SJCRH30 (cell line): ENCODE measurements around the gene PCK2. TPM values are rescaled to one million over a fixed set of nuclear protein-coding genes. Genes with fewer than 3 reads are reported as not detected.

Experiments
- DNase-seq, 2 experiments: peaks; one replicate each; pipeline ENCODE4 v3.0.0-alpha.2; 2015 to 2020
- H3K27ac ChIP-seq: fragments of 250-450 bp; sonication (Bioruptor Pico); 2 replicates; pipeline ENCODE4 v1.5.1; 2020; ENCODE audit warnings: mild to moderate bottlenecking, moderate library complexity
- H3K27me3 ChIP-seq: fragments of 250-450 bp; sonication (Bioruptor Pico); 2 replicates; pipeline ENCODE4 v1.5.1; 2020; ENCODE audit warnings: mild to moderate bottlenecking, moderate library complexity
- H3K36me3 ChIP-seq: fragments of 250-450 bp; sonication (Bioruptor Pico); 2 replicates; pipeline ENCODE4 v1.5.1; 2020; ENCODE audit warnings: mild to moderate bottlenecking, moderate library complexity
- H3K4me1 ChIP-seq: fragments of 250-450 bp; sonication (Bioruptor Pico); 2 replicates; pipeline ENCODE4 v1.5.1; 2020; ENCODE audit warnings: mild to moderate bottlenecking, moderate library complexity
- H3K4me3 ChIP-seq: fragments of 250-450 bp; sonication (Bioruptor Pico); 2 replicates; pipeline ENCODE4 v1.5.1; 2020; ENCODE audit warnings: mild to moderate bottlenecking, moderate library complexity
- H3K9me3 ChIP-seq: fragments of 250-450 bp; sonication (Bioruptor Pico); replicated peaks from 2 replicates; pipeline ENCODE4 v1.5.1; 2020; ENCODE audit warnings: mild to moderate bottlenecking, moderate library complexity
- total RNA-seq: library from RNA; depleted of rRNA; stranded (reverse); fragments of >200 nt; shearing (Covaris generic); gene quantifications from 2 replicates; pipeline ENCODE4 v1.2.3, GENCODE V29; 2014

Gene PCK2
- total RNA-seq, 1 experiment from 2014 or later, result 16.2 TPM

GRCh38 chr14:24079491-24080141 lies 14.5 kb upstream of the PCK2 start:
- peak in 1 of 2 experiments; percentile 25 for DNase-seq
- Histone ChIP-seq H3K27me3 (0 out of 2 replicates have a peak, but pooled peaks cover 2% of the 10 kb centered on the region), H3K27ac (no peak overlapping the region), H3K9me3 (no peaks in the 10 kb centered on the region), H3K36me3 (no peaks in the 10 kb centered on the region), H3K4me1 (no peaks in the 10 kb centered on the region; the same call in 1 of the 2 replicates), H3K4me3 (no peak overlapping the region)

DNA sequence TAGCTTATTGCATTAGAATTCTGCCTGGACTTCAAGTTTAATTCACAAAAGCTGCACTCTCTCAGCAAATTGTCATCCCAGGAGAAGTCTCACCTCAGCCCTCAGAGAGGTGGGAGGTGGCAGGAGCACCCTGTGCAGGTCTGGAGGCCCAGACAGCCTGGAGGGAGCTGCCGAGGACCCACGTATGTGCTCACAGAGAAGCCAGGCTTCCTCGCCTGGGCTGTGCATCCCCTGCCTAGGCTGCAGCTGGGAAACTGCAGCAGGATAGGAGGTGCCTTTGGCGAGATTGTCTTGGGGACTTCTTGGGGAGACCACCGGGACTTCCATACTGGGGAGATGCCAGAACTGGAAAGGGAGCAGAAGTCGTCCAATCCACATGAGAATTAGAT lies 14.0 kb upstream of the PCK2 start:
- Histone ChIP-seq H3K27me3 (0 out of 2 replicates have a peak, but pooled peaks cover 2% of the 10 kb centered on the region), H3K36me3 (no peaks in the 10 kb centered on the region), H3K9me3 (no peaks in the 10 kb centered on the region), H3K4me1 (no peaks in the 10 kb centered on the region; the same call in 1 of the 2 replicates), H3K4me3 (no peak overlapping the region), H3K27ac (no peak overlapping the region)
- DNase-seq, result no peak

GRCh38 chr14:24080888-24081738 lies 13.0 kb upstream of the PCK2 start:
- no peak for DNase-seq
- H3K27me3 ChIP-seq, result 0 out of 2 replicates have a peak, but pooled peaks cover 2% of the 10 kb centered on the region

DNA sequence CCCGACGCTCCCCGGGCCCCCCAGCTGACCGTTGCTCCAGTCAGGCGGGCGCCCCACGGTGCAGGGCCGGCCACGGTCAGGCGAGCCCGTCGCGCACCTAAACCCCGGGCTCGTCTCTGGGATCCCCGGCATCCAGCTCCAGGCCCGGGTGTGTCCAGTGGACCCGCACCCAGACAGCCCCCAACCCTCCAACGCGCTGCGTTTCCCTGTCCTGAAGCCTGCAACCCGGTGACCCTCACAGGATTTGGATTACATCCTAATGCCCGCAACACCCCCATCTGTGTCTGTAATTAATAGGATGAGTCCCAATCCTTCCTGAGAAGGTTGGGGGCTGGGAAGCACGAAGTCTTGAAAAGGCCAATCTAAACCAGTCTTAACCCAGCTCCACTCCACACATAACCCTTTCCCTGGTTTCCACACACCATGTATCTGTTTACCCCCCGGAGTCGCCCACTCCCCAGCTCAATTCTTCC lies 12.3 kb upstream of the PCK2 start:
- no peaks in the 10 kb centered on the region for H3K9me3 ChIP-seq
- DNase-seq, result no peak
- no peak overlapping the region for H3K27ac ChIP-seq
- H3K36me3 ChIP-seq, result no peaks in the 10 kb centered on the region
- H3K27me3 ChIP-seq, result 0 out of 2 replicates have a peak, but pooled peaks cover 2% of the 10 kb centered on the region
- H3K4me1 ChIP-seq, result peaks cover 2% of the 10 kb centered on the region; the same call in 1 of the 2 replicates
- no peak overlapping the region for H3K4me3 ChIP-seq

More at GRCh38 chr14:24080888-24081738, 13.0 kb upstream of the PCK2 start:
- Histone ChIP-seq H3K36me3 (no peaks in the 10 kb centered on the region), H3K4me3 (peak overlapping the region; percentile 50), H3K4me1 (no peaks in the 10 kb centered on the region; the same call in 1 of the 2 replicates), H3K27ac (no peak overlapping the region), H3K9me3 (no peaks in the 10 kb centered on the region)

DNA sequence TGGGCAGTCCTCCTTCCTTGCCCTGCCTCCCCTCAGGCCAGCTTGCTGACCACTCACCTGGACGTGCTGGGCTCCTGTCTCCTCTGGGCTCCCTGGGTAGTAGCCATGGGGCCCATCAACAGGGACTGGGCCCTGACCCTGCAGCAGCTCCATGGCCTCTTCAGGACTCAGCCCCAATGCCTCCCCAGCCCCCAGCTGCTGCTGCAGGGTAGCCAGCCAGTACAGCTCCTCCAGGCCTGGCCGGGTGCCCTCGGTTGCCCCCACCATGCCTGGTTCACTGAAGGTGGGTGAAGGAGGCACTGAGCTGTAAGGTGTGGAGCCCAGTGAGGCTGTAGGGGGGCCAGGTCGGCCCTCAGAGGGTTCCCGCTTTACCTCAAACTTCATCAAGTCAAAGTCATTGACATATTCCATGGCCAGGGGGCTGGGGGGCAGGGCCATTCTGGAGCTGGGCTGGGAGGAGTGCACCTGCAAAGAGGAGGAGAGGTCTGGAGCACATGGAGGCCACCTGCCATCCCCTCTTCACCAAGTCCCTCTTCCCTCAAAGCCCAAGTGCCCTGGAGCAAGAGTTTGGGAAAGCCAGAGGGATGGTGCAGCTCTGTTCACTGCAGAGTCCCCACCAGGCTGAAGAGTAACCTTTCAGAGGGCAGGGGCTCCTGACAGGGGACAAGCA lies 11.6 kb upstream of the PCK2 start:
- H3K4me3 ChIP-seq, result no peak overlapping the region
- H3K4me1 ChIP-seq, result peaks cover 8% of the 10 kb centered on the region; the same call in 1 of the 2 replicates
- 0 out of 2 replicates have a peak, but pooled peaks cover 2% of the 10 kb centered on the region for H3K27me3 ChIP-seq
- H3K36me3 ChIP-seq, result no peaks in the 10 kb centered on the region
- no peak for DNase-seq
- H3K9me3 ChIP-seq, result no peaks in the 10 kb centered on the region
- no peak overlapping the region for H3K27ac ChIP-seq

DNA sequence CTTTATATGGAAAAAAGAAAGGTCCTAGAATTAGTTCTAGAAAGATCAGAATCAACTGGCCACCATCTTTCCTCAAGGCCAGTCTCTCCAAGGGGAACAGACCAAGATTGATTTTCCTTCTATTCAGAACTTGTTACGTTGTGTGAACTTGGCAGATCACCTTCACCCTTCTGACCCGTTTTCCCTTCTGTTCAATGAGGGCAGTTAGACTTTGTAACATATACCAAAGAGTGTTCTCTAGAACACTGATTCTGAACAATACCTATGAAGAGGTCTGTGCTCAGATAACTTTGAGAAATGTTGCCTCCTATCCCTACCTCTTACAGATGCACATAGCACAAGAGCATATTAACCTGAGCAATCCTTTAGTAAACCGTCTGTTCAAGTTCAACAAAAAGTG lies 10.6 kb upstream of the PCK2 start:
- no peak for DNase-seq
- H3K4me1 ChIP-seq, result peaks cover 8% of the 10 kb centered on the region; the same call in 1 of the 2 replicates
- H3K27ac ChIP-seq, result no peak overlapping the region
- no peaks in the 10 kb centered on the region for H3K36me3 ChIP-seq
- H3K4me3 ChIP-seq, result no peak overlapping the region
- no peaks in the 10 kb centered on the region for H3K9me3 ChIP-seq
- H3K27me3 ChIP-seq, result 0 out of 2 replicates have a peak, but pooled peaks cover 2% of the 10 kb centered on the region

- 0 out of 2 replicates have a peak, but pooled peaks cover 2% of the 10 kb centered on the region for H3K27me3 ChIP-seq
- no peak overlapping the region for H3K4me3 ChIP-seq
- no peak for DNase-seq
- peaks cover 8% of the 10 kb centered on the region; the same call in 1 of the 2 replicates for H3K4me1 ChIP-seq
- H3K27ac ChIP-seq, result no peak overlapping the region
- H3K9me3 ChIP-seq, result no peaks in the 10 kb centered on the region
- H3K36me3 ChIP-seq, result no peaks in the 10 kb centered on the region
These were observed 9.7 kb upstream of the PCK2 start for GRCh38 chr14:24084440-24084839.

DNA sequence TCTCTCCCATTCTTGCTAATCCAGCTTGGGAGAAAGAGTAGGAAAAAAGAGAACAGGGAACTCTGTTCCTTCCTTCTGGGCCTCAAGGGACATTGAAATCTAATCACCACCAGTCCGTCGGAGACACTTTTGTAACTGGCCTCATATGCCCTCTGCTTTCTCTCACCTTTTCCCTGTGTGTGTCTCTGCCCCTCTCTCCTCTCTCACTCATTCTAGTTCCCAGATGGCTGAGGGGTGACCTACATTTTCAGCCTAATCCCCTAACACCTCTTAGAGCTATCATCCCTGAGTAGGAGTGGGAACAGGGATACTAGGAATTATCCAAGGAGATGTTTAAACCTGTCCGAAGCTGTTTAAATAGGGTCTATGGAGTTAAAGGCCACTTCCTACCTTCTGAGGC lies 8.9 kb upstream of the PCK2 start:
- Histone ChIP-seq H3K36me3 (no peaks in the 10 kb centered on the region), H3K4me1 (peaks cover 8% of the 10 kb centered on the region; the same call in 1 of the 2 replicates), H3K27ac (no peak overlapping the region), H3K4me3 (no peak overlapping the region), H3K27me3 (0 out of 2 replicates have a peak, but pooled peaks cover 2% of the 10 kb centered on the region), H3K9me3 (no peaks in the 10 kb centered on the region)
- DNase-seq, result no peak

DNA sequence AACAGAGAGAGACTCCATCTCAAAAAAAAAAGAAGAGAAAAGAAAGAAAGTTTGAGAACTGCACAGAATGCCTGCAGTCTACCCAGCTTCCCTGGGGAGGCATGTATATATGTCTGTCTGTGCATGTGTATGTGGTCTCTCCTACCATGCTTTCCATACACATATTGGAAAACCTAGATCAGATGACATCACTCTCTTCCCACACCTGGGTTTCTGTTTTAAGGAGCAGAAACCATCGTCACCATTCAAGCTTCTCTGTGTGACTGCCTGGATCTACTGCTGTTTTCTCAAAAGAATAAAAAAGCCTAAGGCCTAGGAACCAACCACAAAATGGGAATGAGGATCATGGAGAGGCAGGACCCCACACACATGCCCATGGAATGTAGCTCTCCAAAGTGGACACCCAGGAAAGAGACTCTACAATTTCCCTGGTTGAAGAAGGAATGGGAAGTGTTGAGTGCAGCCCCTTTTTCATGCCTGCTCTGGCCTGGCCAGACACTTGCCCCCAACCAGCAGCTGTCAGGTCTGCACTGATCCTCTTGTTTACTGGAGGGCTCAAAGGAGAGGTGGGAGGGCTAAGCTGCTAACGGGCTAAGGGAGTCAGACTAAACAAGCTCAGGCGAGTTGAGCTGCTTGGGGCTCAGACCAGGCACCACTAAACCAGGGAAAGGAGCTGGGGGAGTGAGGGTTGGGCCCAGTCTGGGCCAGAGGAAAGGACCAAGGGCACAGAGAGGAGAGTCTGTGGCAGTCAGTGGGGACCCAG lies 7.7 kb upstream of the PCK2 start:
- H3K9me3 ChIP-seq, result no peaks in the 10 kb centered on the region
- no peaks in the 10 kb centered on the region for H3K36me3 ChIP-seq
- peaks cover 8% of the 10 kb centered on the region; the same call in 1 of the 2 replicates for H3K4me1 ChIP-seq
- DNase-seq, result peak; percentile 71 to 75
- no peaks in the 10 kb centered on the region for H3K27me3 ChIP-seq
- no peak overlapping the region; the same call in 1 of the 2 replicates for H3K27ac ChIP-seq
- H3K4me3 ChIP-seq, result no peak overlapping the region

DNA sequence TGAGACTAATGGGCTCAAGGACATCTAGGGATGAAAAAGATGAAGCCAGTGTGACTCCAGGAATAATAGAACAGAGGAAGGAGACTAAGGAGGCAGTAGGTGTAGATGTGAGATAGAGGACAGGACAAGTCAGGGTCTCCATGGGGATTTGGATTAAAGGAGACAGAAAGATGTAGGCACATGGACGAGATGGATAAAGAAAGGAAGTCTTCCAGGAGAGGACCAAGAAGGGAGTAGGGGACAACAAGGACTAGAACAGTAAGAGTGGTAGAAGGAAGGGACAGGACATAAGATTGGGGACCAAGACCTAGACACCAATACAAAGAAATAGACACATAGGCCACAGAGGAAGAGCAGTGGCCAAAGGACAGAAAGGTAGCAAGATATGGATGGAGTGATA lies 7.1 kb upstream of the PCK2 start:
- Histone ChIP-seq H3K27me3 (no peaks in the 10 kb centered on the region), H3K4me3 (no peak overlapping the region), H3K27ac (no peak overlapping the region; the same call in 1 of the 2 replicates), H3K36me3 (no peaks in the 10 kb centered on the region), H3K4me1 (peaks cover 8% of the 10 kb centered on the region; the same call in 1 of the 2 replicates), H3K9me3 (no peaks in the 10 kb centered on the region)
- no peak for DNase-seq

DNA sequence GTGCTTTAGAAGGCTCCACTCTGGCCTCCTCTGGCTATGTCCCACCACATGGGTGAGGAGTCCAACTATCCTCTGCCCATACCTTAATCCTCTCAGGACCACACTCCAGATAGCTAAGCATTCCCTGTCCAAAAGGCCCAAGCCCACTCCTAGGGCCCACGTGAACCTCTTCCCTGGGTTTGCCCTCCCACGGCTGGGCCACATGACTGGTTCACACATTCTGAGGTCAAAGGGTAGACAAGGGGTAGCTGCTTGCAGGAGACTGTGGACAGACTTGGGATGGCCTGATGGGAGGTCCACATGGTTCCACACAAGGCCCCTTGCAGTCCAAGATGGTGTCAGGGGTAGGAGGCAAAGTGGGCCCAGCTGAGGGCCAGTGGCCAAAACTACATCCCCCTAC lies 6.0 kb upstream of the PCK2 start:
- Histone ChIP-seq H3K4me1 (peaks cover 8% of the 10 kb centered on the region; the same call in 1 of the 2 replicates), H3K9me3 (no peaks in the 10 kb centered on the region), H3K36me3 (no peaks in the 10 kb centered on the region), H3K4me3 (no peak overlapping the region), H3K27ac (no peak overlapping the region), H3K27me3 (no peaks in the 10 kb centered on the region)
- DNase-seq, result no peak

- Histone ChIP-seq H3K9me3 (no peaks in the 10 kb centered on the region), H3K36me3 (no peaks in the 10 kb centered on the region)
- no peak for DNase-seq
These were observed 4.2 kb upstream of the PCK2 start for GRCh38 chr14:24089890-24090289.

GRCh38 chr14:24092110-24092504 lies 2.0 kb upstream of the PCK2 start:
- H3K27me3 ChIP-seq, result no peaks in the 10 kb centered on the region
- no peak overlapping the region for H3K4me3 ChIP-seq
- no peaks in the 10 kb centered on the region; the same call in 1 of the 2 replicates for H3K36me3 ChIP-seq
- no peaks in the 10 kb centered on the region for H3K9me3 ChIP-seq
- H3K27ac ChIP-seq, result no peak overlapping the region
- no peak for DNase-seq
- peaks cover 13% of the 10 kb centered on the region for H3K4me1 ChIP-seq

More at GRCh38 chr14:24089890-24090289, 4.2 kb upstream of the PCK2 start:
- Histone ChIP-seq H3K27me3 (no peaks in the 10 kb centered on the region), H3K4me1 (peaks cover 11% of the 10 kb centered on the region; the same call in 1 of the 2 replicates), H3K4me3 (no peak overlapping the region), H3K27ac (no peak overlapping the region)
